ENCODE measurements around the gene PFN3. TPM values are rescaled to one million over a fixed set of nuclear protein-coding genes. Genes with fewer than 3 reads are reported as not detected.

Gene PFN3
- polyA plus RNA-seq, 3 donors from 2014 or later, result not detected

Other genes starting within 250 kb of the PFN3 start
- 10 to 100 TPM; 39.7 to 80.2 (median 45.8) TPM for gene RAB24, start 96.9 kb downstream of the PFN3 start, polyA plus RNA-seq
- 100 to 1,000 TPM; 345 to 494 (median 375) TPM for gene PRELID1, start 96.9 kb downstream of the PFN3 start, polyA plus RNA-seq
- 1 to 10 TPM; 2.1 to 4.2 (median 4.1) TPM for gene MXD3, start 88.8 kb downstream of the PFN3 start, polyA plus RNA-seq
- gene LMAN2, start 49.0 kb downstream of the PFN3 start, polyA plus RNA-seq, result 100 to 1,000 TPM; 316 to 441 (median 409) TPM
- 10 to 100 TPM; 27.1 to 64.5 (median 33.8) TPM for gene RGS14, start 42.7 kb downstream of the PFN3 start, polyA plus RNA-seq
- gene SLC34A1, start 16.2 kb downstream of the PFN3 start, polyA plus RNA-seq, result under 1 TPM in 2 of 3 donors, not detected in 1; 0.26 to 0.34 TPM
- gene F12, start 8.9 kb upstream of the PFN3 start, polyA plus RNA-seq, result 1 to 10 TPM in 2 of 3 donors, not detected in 1; 1.3 to 2.3 TPM
- 100 to 1,000 TPM; 102 to 129 (median 103) TPM for gene GRK6, start 26.0 kb upstream of the PFN3 start, polyA plus RNA-seq
- gene PRR7, start 46.2 kb upstream of the PFN3 start, polyA plus RNA-seq, result 10 to 100 TPM in 2 of 3 donors, 1 to 10 TPM in 1; 9.6 to 25.4 (median 17.5) TPM
- 1 to 10 TPM in 2 of 3 donors, under 1 TPM in 1; 0.93 to 4.2 (median 2.8) TPM for gene DBN1, start 73.0 kb upstream of the PFN3 start, polyA plus RNA-seq
- 1 to 10 TPM; 1.1 to 3.3 (median 2.3) TPM for gene PDLIM7, start 96.9 kb upstream of the PFN3 start, polyA plus RNA-seq
- 1 to 10 TPM in 1 of 3 donors, under 1 TPM in 1, not detected in 1; 0.48 to 1.3 TPM for gene DOK3, start 109.2 kb upstream of the PFN3 start, polyA plus RNA-seq
- 10 to 100 TPM; 20.0 to 62.6 (median 46.4) TPM for gene DDX41, start 116.3 kb upstream of the PFN3 start, polyA plus RNA-seq
- gene FAM193B, start 153.9 kb upstream of the PFN3 start, polyA plus RNA-seq, result 1 to 10 TPM; 2.5 to 6.2 (median 3.4) TPM
- 100 to 1,000 TPM; 172 to 231 (median 178) TPM for gene TMED9, start 191.5 kb upstream of the PFN3 start, polyA plus RNA-seq
- gene B4GALT7, start 199.5 kb upstream of the PFN3 start, polyA plus RNA-seq, result 10 to 100 TPM; 11.7 to 30.2 (median 21.0) TPM